ENCODE measurements around the gene NINJ1. TPM values are rescaled to one million over a fixed set of nuclear protein-coding genes. Genes with fewer than 3 reads are reported as not detected.

The NINJ1 gene
- total and polyA plus RNA-seq, 2 donors (not counting 3 experiments of a cell fraction or from before 2014, with no cell fraction given): 31.5 to 57.7 TPM

DNA sequence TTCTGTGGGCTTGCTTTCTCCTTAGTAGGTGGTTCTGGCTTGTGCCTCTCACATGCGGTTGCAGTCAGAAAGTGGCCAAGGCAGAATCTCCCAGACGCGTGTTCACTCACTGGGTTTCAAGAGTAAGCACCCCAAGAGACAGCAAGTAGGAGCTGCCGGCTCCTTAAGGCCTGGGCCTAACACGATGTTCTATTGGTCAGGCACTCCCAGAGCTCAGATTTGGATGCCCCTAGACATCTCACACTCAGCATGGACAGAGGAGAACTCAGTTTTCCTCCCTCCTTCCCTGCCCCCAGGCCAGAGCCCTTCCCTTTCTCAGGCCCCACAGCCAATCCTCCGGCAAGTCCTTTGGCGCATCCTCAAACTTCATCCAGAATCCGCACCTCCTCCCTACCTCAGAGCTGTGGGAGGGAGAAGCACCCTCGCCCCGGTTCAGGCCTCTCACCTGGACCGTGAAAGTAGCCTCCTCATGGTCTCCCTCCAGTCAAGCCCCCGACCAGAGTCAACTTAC, 44.5 kb downstream of the NINJ1 start:
- Histone ChIP-seq H3K36me3 (ENCODE audit: control insufficient read depth in 2 of 2, extremely low read depth in 1 of 2, insufficient read depth in 2 of 2, low read length in 2 of 2) (no peaks in the 10 kb centered on the region), H4K20me1 (replicated peaks; ENCODE audit: control insufficient read depth, extremely low read depth, insufficient read depth, low read length) (no peaks in the 10 kb centered on the region), H3K9me3 (replicated peaks; ENCODE audit: control insufficient read depth, insufficient read depth, low read length) (no peaks in the 10 kb centered on the region), H3K79me2 (ENCODE audit: control insufficient read depth, insufficient read depth, low read length) (no peaks in the 10 kb centered on the region), H3K27me3 (ENCODE audit: control insufficient read depth in 2 of 2, insufficient read depth in 2 of 2, low read length in 2 of 2) (no peaks in the 10 kb centered on the region), H2AFZ (ENCODE audit: low read depth, low read length) (no peak overlapping the region), H3K27ac (ENCODE audit: insufficient read depth, low read depth, low read length) (no peak overlapping the region), H3K4me1 (ENCODE audit: control insufficient read depth, extremely low read depth, insufficient read depth, low read length) (peaks cover under 1% of the 10 kb centered on the region), H3K9ac (replicated peaks; ENCODE audit: extremely low read depth, insufficient read depth, low read length) (no peak overlapping the region), H3K4me2 (ENCODE audit: insufficient read depth, low read length) (no peak overlapping the region), H3K4me3 (replicated peaks in 1 of 3; ENCODE audit: insufficient read depth in 1 of 3, low read depth in 1 of 3, low read length in 3 of 3) (no peak overlapping the region), H3K9me1 (replicated peaks; ENCODE audit: control insufficient read depth, extremely low read depth, insufficient read depth, low read length) (no peaks in the 10 kb centered on the region)
- intact Hi-C loops (cut with micrococcal nuclease): no loop called here
- no peak for FAIRE-seq
- dilution Hi-C loops (cut with MboI; ENCODE audit: extremely low pct_ligation_motif_present, low sequenced_read_pairs): no loop called here
- no TSS peak for BruUV-seq (replicated peaks)
- TF ChIP-seq JUN (IDR thresholded peaks at IDR 0.05; ENCODE audit: borderline replicate concordance, insufficient read depth, insufficient read length, low read depth) (no peak), POLR2AphosphoS5 (IDR thresholded peaks at IDR 0.05; ENCODE audit: insufficient read depth, low read depth, low read length) (no peak), GATA2 (IDR thresholded peaks at IDR 0.05; ENCODE audit: insufficient read depth, insufficient read length, low read depth, low read length) (no peak), POLR2A (IDR thresholded peaks at IDR 0.05; ENCODE audit: low read depth, low read length) (no peak), EZH2 (IDR thresholded peaks at IDR 0.05; ENCODE audit: borderline replicate concordance, low read depth, low read length, severe bottlenecking) (no peak), FOS (IDR thresholded peaks at IDR 0.05; ENCODE audit: borderline replicate concordance, insufficient read depth, low read length) (no peak), MYC (IDR thresholded peaks at IDR 0.05; ENCODE audit: low read depth, low read length) (no peak)
- TF ChIP-seq, protein P1, sequence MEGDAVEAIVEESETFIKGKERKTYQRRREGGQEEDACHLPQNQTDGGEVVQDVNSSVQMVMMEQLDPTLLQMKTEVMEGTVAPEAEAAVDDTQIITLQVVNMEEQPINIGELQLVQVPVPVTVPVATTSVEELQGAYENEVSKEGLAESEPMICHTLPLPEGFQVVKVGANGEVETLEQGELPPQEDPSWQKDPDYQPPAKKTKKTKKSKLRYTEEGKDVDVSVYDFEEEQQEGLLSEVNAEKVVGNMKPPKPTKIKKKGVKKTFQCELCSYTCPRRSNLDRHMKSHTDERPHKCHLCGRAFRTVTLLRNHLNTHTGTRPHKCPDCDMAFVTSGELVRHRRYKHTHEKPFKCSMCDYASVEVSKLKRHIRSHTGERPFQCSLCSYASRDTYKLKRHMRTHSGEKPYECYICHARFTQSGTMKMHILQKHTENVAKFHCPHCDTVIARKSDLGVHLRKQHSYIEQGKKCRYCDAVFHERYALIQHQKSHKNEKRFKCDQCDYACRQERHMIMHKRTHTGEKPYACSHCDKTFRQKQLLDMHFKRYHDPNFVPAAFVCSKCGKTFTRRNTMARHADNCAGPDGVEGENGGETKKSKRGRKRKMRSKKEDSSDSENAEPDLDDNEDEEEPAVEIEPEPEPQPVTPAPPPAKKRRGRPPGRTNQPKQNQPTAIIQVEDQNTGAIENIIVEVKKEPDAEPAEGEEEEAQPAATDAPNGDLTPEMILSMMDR (IDR thresholded peaks at IDR 0.05; ENCODE audit: extremely low read depth in 1 of 2, insufficient read depth in 1 of 2, low read depth in 1 of 2, low read length in 2 of 2): no peak
- TF ChIP-seq, protein P2, sequence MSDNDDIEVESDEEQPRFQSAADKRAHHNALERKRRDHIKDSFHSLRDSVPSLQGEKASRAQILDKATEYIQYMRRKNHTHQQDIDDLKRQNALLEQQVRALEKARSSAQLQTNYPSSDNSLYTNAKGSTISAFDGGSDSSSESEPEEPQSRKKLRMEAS (IDR thresholded peaks at IDR 0.05; ENCODE audit: insufficient read depth, insufficient read length): no peak
- POLR2A ChIA-PET: interaction anchor here (0.7 kb wide), 1 partner anchor 63 kb away, joined by 4 read pairs; no protein-coding TSS in a partner anchor
- CTCF ChIA-PET: no interaction called here
- no peak for DNase-seq (ENCODE audit: low read depth, low spot score)
